Brain pericyte (primary cell): ENCODE data around the gene SMAD3.

Experiments used
- DNase-seq: peaks from one replicate; pipeline ENCODE4 v3.0.0-alpha.2; 2012; ENCODE audit warnings: low read depth, low spot score

SMAD3 gene

DNA sequence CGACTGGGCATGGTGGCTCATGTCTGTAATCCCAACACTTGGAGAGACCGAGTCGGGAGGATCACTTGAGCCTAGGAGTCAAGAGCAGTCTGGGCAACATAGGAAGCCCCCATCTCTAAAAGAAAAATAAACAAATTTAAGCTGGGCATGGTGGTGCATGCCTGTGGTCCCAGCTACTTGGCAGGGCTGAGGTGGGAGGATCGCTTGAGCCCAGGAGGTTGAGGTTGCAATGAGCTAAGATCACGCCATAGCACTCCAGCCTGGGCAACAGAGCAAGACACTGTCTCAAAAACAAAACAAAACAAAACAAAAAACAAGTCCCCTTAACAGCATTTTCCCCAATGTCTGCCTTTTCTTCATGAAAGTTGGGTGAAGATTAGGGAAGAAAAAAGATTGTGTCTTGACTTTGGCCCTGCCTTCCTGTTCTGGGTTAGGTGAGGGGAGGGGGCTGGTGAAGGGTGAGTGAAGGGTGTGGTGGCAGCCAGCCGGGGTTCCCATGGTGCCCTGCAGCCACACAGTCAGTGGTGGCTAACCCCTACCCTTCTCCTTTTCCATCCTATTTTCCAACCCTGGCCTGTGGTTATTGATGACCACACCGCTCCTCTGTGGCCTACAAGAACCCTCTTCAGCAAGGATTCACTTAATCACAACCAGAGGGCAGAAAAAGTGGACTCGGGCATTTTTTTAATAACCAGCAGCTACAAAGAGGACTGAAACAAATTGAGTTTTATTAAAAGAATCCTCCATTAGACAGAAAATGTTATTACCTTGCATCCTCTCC lies 28.4 kb upstream of the SMAD3 start:
- no peak for DNase-seq

DNA sequence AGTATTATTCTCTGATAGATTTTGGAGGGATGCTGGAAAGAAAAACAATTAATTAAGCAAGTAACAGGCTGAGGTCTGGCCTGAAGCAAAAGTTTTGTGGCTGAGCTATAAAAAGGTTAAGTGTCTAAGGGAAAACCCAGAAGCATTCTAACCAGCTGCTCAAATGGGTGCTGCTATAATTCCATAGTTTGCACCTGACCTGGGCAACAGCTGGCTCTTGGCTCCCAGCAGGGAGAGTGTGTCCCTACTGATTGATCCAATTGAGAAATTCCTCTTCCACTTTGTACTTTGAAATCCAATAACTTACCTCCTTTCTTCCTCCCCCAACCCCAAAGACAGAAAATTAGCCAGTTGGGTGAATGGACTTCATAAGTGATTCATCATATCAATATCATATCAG lies 27.7 kb upstream of the SMAD3 start:
- no peak for DNase-seq

DNA sequence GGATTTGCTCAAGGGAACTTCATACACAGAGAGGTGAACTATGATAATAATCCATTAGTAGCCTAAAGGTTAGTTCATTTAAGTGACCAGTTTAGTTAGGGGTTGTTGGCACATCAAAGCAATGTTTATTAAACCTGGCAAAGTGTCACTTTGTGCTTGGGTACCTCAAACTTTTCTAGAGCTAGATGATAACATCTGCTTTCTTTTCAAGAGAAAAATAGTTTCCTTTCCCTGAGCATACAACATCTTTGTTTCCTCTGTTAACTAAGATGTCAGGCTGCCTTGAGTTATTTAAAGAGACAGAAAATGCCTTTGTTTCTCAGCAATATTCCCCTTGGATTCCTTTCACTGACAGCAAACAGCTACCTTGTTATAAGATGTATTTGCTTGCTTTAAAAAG lies 26.7 kb upstream of the SMAD3 start:
- no peak for DNase-seq

DNA sequence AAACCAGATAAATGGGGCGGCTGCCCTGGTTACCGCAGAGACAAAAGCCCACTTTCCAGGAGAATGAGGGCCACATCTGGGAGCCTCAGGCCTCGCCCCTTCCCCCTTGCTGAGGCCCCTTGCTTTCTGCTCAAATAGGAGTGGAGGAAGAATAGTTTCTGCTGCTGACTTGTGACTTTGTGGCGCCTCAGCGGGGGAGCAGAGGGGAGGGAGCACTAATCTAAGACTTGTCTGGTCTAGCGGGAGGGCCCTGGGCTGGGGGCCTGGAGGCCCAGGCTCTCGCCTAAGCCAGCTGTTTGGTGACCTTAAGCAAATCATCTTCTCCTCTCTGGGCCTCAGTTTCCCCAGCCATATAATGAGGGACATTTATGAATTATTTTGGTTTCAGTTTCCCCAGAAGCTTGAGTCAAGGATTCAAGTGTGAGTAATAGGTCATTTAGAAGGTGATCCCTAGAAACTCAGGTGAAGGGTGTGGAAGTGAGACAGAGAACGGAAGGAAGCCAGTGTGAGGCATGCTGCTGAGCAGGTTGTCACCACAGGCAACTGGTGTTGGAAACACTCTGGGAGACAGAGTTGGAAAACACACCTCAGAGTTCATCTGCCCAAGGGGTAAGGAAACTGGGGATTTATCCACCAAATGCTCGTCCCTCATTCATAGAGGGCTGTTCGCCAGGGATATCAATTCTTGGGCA lies 25.9 kb upstream of the SMAD3 start:
- no peak for DNase-seq

DNA sequence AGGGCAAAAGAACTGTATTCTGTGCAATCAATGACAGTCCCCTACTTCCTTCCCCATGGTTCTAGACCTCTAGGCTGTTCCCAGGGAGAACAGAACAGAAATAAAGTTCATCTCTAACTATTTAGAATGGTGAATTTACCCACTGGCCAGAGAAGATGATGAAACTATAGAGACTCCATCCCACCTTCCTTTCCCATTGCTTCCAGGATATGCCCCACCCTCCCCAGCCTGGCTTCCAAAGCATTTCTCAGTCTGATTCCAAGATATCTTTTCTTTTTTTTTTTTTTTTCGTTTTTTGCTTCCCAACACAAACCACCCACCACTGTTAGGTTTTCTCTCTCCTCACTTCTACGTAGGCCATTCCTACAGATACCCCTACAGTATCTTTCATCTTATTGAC lies 25.1 kb upstream of the SMAD3 start:
- DNase-seq, result no peak

DNA sequence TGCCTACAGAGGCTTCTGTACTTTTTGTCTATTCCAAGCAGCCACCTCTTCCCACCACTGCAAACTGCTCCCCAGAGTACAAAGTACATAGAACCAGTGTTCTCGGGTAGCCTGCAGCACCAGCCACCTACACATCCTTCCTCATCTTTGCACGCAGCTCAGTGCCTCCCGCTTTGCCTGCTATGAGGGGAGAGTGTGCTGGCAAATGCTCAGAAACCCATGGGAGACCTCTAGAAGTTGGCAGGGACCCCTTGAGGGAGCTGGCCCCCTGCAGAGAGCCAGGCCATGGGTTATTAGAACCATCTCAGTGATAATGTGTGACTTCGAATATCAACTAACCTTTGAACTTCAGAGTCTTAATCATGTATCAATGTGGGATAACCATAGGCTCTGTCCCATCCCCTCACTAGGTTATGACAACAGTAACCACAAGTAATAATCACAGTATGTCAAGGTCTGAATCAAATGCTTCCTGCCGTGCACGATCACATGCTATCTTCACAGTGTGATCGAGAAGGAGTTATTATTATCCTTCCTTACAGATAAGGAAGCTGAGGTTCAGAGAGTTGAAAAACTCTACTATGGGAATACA lies 22.8 kb upstream of the SMAD3 start:
- DNase-seq, result no peak

DNA sequence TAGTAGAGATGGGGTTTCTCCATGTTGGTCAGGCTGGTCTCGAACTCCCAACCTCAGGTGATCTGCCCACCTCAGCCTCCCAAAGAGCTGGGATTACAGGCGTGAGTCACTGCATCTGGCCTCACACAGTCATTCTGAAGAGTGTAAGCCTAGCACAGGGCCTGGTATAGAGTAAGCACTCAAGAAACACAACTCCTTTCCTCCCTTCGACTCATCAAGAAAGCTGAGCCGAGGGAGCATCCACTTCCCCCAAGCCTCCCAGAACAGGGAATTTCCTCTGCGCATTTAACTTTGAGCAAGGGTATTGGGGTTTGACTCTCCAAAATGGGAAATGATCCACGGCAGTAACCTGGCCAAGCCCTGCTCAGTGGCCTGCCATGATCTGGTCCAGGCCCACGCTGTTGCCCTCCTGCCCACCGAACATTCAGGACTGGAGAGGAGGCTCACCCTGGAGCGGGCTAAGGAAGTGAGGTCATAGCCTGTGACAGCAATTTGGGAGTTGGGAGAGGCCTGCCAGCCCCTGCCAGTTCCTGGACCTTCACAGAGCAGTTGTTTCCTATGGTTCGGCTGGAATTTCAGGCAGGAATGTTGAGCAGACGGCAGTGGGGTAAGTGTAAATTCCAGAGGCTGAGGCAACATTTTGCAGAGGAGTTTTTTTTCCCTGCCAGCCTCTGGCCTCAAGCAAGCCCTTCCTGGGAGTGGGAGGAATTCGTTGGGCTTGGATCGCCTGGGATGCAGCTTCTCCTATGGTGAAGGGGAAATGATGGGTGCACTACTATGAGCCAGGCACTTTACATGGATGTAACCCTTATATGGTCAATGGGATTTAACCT lies 21.2 kb upstream of the SMAD3 start:
- no peak for DNase-seq

DNA sequence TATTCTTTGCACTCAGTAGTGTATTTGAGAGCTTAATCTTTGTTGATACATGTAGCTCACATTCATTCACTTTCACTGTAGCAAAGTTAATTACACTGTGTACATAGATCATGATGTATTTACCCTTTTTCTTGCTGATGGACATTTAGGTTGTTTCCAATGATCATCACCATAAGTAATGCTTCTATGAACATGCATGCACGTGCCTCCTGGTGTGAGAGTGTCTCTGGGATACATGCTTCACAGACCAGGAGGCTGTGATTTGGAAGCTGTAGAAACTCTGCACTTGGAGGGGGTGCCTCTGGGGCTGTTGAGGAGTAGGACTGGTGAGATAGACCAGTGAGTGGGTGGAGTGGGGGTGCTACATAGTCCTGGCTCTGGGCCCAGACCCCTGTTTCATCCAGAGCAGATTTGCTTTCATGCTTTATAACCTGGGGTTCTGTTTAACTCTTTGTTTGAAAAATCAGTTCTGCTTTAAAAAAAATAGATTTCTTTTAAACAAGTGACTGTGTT lies 18.2 kb upstream of the SMAD3 start:
- DNase-seq, result no peak

DNA sequence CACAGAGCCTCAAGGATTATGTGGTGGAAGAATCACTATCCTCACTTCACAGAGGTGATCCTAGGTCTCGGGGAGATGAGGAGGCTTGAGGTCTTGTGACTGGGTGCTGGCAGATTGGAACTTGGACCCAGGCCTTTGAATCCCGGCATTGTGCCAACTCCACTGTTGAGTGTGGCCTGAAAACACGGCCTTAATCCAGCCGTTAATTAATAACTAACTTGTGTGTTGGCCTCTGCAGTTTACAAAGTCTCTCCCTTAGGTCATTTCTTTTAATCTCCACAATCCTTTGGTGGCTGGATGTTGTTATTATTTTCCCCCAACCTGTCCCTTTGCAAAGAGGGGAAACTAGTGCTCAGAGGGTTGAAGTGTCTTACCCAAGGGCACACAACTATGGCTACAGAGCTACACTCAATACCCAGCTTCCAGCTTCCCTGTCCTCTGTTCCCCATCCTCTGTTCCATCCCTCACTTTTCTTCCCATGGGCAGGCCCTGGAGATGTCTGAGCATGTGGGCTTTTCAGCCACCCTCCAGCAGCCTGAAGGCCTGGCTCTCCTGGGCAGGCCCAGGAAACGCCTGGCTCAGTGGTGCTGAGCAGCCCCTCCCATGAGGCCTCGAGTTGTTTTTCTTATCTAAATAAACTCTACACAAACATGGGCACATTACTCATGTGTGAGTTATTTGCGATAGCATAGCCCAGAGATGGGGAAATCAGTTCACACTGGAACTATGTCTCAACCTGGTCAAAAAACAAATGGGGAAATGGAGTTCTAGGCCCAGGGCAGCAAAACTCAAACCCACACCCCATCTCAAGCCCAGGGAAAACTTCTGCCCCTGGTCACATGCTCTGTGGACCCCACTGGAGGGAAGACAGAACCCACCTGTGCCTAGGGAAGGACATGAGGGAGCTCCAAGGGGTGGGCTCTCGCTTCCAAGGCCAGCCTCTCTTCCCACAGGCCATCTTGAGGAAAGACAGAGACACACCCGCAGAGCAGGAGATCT lies 16.8 kb upstream of the SMAD3 start:
- DNase-seq, result no peak

DNA sequence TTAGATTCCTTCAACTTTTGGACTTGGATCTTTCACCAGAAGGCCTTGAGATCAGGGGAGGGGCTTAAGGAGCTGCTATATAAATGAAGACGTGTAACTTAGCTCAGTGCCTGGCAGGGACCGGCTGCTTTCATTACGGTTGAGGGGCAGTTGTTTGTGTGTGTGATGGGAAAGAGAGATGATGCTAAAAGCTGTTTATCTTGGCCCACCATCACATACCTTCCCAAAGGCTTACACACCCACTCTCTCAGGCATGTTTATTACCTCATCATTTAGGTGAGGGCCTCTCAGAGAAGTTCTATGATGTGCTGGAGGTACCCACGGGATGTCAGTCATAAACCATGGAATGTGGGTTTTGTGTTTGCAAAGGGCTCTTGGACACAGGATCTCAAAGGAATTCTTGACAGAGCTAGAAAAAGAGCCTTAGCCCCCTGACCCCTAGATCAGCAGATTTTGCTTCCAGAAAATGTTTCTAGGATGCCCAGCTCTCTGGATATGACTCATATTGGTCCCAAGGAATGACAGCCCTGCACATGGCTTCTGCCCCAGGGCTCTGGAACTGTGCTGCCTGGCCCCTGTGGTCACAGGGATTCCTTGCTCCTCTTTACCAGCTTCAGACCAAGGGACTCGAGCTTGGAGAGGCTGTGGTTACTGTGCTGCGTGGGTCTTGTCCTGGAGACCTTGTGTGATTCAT lies 15.9 kb upstream of the SMAD3 start:
- no peak for DNase-seq

DNA sequence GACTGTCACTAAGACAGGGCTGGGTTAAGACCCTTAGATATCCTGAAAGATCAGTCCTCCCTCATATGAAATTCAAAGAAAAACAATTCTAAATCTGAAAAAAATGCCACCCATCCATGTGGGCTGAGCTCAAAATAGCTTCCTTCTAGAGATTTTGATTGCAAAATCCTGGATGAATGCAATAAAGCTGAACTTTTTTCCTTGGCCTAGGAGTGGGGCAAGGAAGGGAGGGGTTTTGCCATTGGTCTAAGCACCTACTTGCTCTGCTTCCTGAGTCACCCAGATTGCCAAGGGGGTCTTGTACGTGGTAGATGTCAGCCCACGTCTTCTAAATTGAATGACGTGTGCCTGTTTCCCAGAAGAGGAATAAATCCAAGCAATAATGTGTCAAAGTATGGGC lies 15.3 kb upstream of the SMAD3 start:
- DNase-seq, result no peak

DNA sequence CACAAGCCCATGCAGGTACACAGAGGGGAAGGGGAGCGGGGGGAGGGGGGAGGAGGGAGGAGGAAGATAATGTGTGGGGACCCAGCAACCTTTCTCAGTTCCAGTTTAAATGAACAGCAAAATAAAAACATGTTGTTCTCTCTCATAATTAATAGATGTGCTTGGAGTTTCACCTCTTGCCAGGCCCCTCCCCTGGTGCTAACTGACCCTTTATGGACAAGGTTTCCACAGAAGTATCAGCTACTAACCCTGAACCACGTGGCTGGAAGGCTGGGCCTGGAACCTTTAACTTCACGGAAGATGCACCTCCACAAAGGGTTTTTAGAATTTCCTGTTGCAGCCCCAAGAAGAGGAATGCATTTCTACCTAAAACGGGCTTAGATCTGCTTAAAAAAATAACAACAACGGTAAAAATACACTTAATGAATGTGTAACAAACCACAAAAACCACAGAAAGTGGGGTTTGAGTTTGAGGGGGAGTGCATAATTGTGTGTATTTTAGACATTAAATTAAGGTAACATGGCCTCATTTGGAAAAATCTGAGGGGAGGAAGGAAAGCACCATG lies 14.8 kb upstream of the SMAD3 start:
- no peak for DNase-seq

DNA sequence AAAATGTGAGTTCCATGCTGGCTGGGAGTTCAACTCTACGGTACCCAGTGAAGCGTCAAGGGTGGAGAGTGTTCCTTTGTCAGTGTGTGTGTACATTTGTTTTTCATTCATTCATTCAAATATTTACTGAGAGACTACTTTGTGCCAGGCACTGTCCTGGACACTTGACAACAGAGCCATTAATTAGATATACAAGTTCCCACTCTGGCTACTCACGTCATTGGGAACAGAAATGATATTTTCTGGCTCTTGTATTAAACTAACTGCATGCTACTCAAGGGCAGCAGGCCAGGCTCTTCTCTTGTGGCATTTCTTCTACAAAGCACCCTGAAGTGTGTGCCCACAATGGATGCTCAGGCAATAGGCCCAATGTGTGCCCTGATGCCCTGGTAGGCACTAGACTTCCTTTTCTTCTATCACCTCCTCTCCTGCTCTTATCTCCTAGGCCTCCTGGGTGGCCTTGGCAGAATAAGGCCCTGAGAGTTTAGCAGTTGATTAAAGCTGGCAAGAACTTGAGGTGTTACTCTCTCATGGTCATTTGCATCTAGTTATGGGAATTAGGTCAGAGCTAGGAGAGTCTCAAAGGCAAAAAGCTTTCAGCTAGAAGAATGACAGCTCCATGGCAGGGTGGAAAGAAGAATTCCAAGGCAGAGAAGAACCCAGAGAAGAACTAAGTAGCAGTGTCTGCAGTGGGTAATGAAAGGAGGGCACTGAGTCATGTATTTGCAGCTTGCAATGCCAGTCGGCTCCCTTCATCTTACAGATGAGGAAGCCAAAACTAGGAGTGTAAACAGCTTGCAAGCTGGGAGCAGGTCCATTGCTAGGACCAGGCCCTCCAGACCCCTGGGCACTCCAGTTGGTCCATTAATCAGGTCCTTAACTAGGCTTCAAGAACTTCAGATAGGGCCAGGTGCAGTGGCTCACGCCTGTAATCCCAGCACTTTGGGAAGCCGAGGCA lies 14.0 kb upstream of the SMAD3 start:
- no peak for DNase-seq

DNA sequence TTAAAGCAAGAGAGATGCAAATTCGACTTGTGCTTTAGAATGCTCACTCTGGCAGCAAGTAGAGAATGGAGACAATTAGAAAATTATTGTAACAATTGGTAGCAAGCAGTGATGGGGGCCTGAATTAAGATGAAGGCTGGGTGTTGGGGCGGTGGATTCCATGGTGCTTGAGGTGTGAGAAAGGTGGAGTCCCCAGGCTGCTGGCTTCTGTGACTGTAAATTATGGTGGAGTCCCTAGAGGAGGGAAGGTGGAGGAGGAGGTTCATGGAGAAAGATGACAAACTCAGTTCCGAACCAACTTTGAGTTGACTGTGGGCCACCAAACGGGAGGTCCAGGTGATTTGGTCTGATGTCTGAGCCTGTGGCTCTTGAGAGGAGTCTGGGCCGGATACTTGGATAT lies 10.7 kb upstream of the SMAD3 start:
- no peak for DNase-seq

DNA sequence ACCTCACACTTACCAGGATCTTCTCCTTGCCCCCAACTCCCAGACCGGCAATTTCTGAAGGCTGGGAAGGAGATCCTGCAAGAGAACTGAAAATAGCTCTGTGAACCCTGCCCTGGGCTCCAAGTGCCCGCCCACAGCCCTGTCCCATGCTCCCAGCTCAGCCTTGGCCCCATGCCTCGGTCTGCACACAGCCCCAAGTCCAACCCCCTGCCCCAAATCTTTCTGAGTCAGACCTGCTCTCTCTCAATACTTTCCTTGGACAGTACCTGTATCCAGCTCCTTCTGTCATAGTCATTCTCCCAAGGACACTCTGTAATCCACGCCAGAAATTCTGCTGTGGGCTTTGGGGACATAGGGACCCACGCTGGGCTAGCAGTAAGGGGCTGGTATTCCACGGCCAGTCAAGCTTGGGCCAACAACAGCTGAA lies 6.3 kb upstream of the SMAD3 start:
- no peak for DNase-seq

DNA sequence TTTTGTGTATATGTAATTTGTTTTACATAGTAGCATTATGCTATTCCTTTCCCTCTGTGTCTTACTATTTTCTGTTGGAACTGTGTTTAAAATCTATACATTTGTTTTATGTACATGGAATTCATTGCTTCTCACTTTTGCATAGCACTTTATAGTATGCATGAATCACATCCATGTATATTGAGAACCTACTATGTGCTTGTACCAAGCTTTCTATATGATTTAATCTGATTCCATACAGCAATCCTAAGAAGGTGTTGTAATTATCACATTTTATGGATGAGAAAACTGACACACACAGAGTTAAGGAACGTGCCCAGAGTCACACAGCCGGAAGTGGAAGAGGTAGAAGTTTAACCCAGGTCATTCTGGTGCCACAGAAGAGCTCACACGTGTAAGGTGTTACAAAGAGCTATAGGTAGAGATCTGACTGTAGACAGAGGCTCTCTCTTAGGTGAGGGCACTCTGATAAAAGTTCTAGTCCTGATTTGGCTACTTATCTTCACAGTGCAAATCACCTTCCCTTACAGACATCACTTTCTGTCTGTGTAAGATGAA lies 3.5 kb upstream of the SMAD3 start:
- DNase-seq, result no peak

DNA sequence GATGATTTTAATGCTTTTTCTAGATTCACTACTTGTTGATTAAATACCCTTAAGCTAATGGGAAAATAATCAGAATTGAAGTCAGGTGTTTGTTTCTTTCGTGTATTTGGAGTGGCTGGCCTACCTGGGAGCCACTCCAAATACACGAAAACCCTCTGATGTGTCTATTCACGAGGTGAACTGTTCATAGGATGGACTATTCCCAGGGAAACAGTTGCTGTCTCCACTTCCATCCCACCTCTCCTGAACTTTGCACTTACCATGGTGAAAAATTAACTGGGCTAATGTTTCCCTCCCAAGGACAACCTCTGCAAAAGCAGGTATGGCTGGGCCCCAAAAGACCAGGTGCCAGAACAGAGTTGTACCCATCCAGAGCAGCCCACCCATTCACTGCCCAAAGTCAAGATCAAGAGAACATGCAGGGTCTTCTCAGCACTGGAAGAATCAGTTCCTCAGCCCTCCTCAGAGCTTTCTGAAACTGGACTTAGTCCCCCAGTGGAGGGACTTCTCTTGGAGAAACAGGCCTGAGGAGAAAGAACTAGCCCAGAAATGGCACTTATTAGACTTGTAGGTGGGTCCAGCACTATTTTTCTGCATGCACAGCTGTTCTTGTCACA lies 2.9 kb upstream of the SMAD3 start:
- no peak for DNase-seq
